Spleen (tissue), 11 donors: ENCODE data around the gene BCHE. TPM values are rescaled to one million over a fixed set of nuclear protein-coding genes. Genes with fewer than 3 reads are reported as not detected.

Source experiments
- DNase-seq: peaks from one replicate; pipeline ENCODE4 v3.0.0-alpha.2; 2020
- H3K27ac ChIP-seq, 8 donors: fragments of 200-600 bp; sonication (generic) in 7 of 8; 1 replicate in 4 of 8; 2 replicates in 4 of 8; pipeline versions ENCODE4 v1.5.0 to v1.8.0; 2016 to 2021; ENCODE audit warnings: inconsistent platforms in 4 of 8, mild to moderate bottlenecking in 4 of 8, moderate library complexity in 1 of 8
- H3K27me3 ChIP-seq, 7 donors: fragments of 200-600 bp; sonication (generic) in 6 of 7; replicated peaks in 1 of 7; 1 replicate in 4 of 7; 2 replicates in 3 of 7; pipeline versions ENCODE4 v1.5.0 to v1.8.0; 2016 to 2021; ENCODE audit warnings: inconsistent platforms in 3 of 7, mild to moderate bottlenecking in 1 of 7
- H3K36me3 ChIP-seq, 6 donors: fragments of 200-600 bp; sonication (generic) in 5 of 6; 1 replicate in 4 of 6; 2 replicates in 2 of 6; pipeline versions ENCODE4 v1.5.0 to v1.8.0; 2016 to 2021; ENCODE audit warnings: inconsistent platforms in 2 of 6
- H3K4me1 ChIP-seq, 6 donors: fragments of 200-600 bp; sonication (generic) in 5 of 6; 1 replicate in 3 of 6; 2 replicates in 3 of 6; pipeline versions ENCODE4 v1.5.0 to v1.8.0; 2016 to 2021; ENCODE audit warnings: inconsistent platforms in 3 of 6
- H3K4me3 ChIP-seq, 8 donors: fragments of 200-600 bp; sonication (generic) in 7 of 8; 1 replicate in 4 of 8; 2 replicates in 4 of 8; pipeline versions ENCODE4 v1.5.0 to v1.8.0; 2016 to 2021; ENCODE audit warnings: inconsistent platforms in 4 of 8, mild to moderate bottlenecking in 4 of 8, moderate library complexity in 2 of 8
- H3K9me3 ChIP-seq, 8 donors: fragments of 200-600 bp; sonication (generic) in 7 of 8; 1 replicate in 4 of 8; 2 replicates in 4 of 8; pipeline versions ENCODE4 v1.5.0 to v1.8.0; 2016 to 2021; ENCODE audit warnings: inconsistent platforms in 4 of 8
- CTCF ChIP-seq, 11 experiments: fragments of 200-600 bp in 7 of 11; fragments of 450-650 bp in 4 of 11; sonication (generic) in 4 of 11; IDR thresholded peaks in 8 of 11; conservative IDR thresholded peaks in 3 of 11; 1 replicate in 7 of 11; 2 replicates in 4 of 11; pipeline versions ENCODE4 v1.4.0 to v1.8.0; 2016 to 2021; ENCODE audit warnings: antibody characterized with exemption in 11 of 11, inconsistent platforms in 4 of 11, mild to moderate bottlenecking in 1 of 11
- POLR2A ChIP-seq, 3 donors: fragments of 450-650 bp; IDR thresholded peaks; one replicate each; pipeline ENCODE4 v1.5.1; 2017; ENCODE audit warnings: antibody characterized with exemption in 3 of 3, mild to moderate bottlenecking in 1 of 3
- POLR2AphosphoS5 ChIP-seq, 3 donors: sonication (generic); formaldehyde crosslinking; IDR thresholded peaks; one replicate each; pipeline ENCODE4 v1.5.1; 2017; ENCODE audit warnings: antibody characterized with exemption in 3 of 3
- WGBS, 5 donors: extraction: QIAGEN DNeasy Blood & Tissue Kit in 3 of 5; methylation state at CpG; one replicate each; pipeline versions ENCODE4 v1.1.5 to v1.1.7; 2013 to 2018; 5-methylcytosine and 5-hydroxymethylcytosine counted together
- intact Hi-C: fragments of 100-400 bp; cut with DNase I; formaldehyde crosslinking; loops from one replicate; pipeline ENCODE4 v1.15.0; 2023; ENCODE audit warnings: low total_unique reads
- polyA plus RNA-seq, 3 donors: library from polyadenylated mRNA; stranded (reverse); fragments of 200-250 nt; gene quantifications; one replicate each; pipeline ENCODE4 v1.2.1, GENCODE V29; 2013
- total RNA-seq, 7 donors: library from RNA; depleted of rRNA in 3 of 7; stranded (reverse); fragments of >200 nt in 3 of 7; fragmentation: NEBNext Ultra II Directional in 4 of 7; extraction: Animal tissue kit (Norgen Biotek cat#: 25700) in 4 of 7; gene quantifications; one replicate each; pipeline versions ENCODE4 v1.1.0 to v1.2.1, GENCODE V29; 2016 to 2021
- donor health status: healthy with polysubstance abuse.
- donor health status: DM: no; HTN: no; CAD: no; lungs with moderate emphysema.
- donor health status: DM: no; HTN: no; CAD: no.
- donor health status: Bipolar disorder and iron deficiency.
- donor health status: healthy.
- donor health status: DM: no; HTN: no; CAD: no.
- donor health status: DM: yes; HTN: yes; CAD: no.

BCHE gene
- total and polyA plus RNA-seq, 10 donors: 0.93 to 11.4 (median 7.2) TPM

- Histone ChIP-seq H3K27ac (no peak overlapping the region), H3K9me3 (peaks cover 0 to 5% (median 0%) of the 10 kb centered on the region in 8 donors), H3K27me3 (no peaks in the 10 kb centered on the region), H3K4me3 (no peak overlapping the region), H3K36me3 (no peaks in the 10 kb centered on the region), H3K4me1 (no peaks in the 10 kb centered on the region)
- intact Hi-C loops: no loop called here
- WGBS, 5 donors: 72 to 86% (median 83%) methylated on average over 1 of the region's 1 CpG
- no peak for TF ChIP-seq CTCF (IDR thresholded peaks at IDR 0.05 in 8 of 11, conservative IDR thresholded peaks at IDR 0.05 in 3 of 11)
- TF ChIP-seq POLR2AphosphoS5 (IDR thresholded peaks at IDR 0.05): no peak
- TF ChIP-seq POLR2A (IDR thresholded peaks at IDR 0.05): no peak
- no peak for DNase-seq
Measured at GRCh38 chr3:165827233-165827632, 10.0 kb downstream of the BCHE start.

- Histone ChIP-seq H3K4me3 (no peak overlapping the region), H3K36me3 (no peaks in the 10 kb centered on the region), H3K27ac (no peak overlapping the region), H3K9me3 (peaks cover 0 to 5% (median 0%) of the 10 kb centered on the region in 8 donors), H3K4me1 (no peaks in the 10 kb centered on the region), H3K27me3 (no peaks in the 10 kb centered on the region)
- no peak for TF ChIP-seq CTCF (IDR thresholded peaks at IDR 0.05 in 8 of 11, conservative IDR thresholded peaks at IDR 0.05 in 3 of 11)
- no peak for TF ChIP-seq POLR2A (IDR thresholded peaks at IDR 0.05)
- TF ChIP-seq POLR2AphosphoS5 (IDR thresholded peaks at IDR 0.05): no peak
- DNase-seq: no peak
- intact Hi-C loops: no loop called here
- WGBS, 5 donors: 27 to 61% (median 33%) methylated on average over 2 of the region's 2 CpGs
Measured at GRCh38 chr3:165820671-165821123, 16.5 kb downstream of the BCHE start.

DNA sequence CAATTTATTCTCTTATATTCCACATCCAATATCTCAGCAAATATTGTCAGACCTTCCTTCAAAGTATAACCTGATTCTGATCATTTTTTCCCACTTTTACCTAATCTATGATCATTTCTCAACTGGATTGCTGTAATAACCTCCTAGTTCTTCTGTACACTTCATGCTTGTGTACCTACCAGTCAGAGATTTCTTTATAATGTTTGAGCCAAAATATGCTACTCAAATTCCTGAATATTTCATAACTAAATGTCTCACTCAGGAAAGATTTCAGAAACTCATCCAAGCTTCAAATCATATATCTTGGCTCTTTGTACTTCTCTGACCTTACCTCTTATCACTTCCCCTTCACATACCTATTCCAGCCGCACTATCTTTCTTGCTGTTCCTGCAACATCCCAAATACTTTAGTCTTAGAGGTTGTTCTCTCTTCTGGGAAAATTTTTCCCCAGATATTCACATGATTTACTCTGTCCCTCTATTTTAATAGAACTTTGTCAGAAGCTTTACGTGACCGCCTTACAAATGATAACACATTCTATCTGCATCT, 20.0 kb downstream of the BCHE start:
- DNase-seq: no peak
- H3K4me1 ChIP-seq: no peaks in the 10 kb centered on the region
- TF ChIP-seq CTCF (IDR thresholded peaks at IDR 0.05 in 8 of 11, conservative IDR thresholded peaks at IDR 0.05 in 3 of 11): no peak
- no peak for TF ChIP-seq POLR2AphosphoS5 (IDR thresholded peaks at IDR 0.05)
- no peak for TF ChIP-seq POLR2A (IDR thresholded peaks at IDR 0.05)
- intact Hi-C loops: no loop called here
- no peaks in the 10 kb centered on the region for H3K36me3 ChIP-seq
- no peaks in the 10 kb centered on the region for H3K9me3 ChIP-seq
- 91 to 98% (median 93%) methylated on average over 3 of the region's 3 CpGs for WGBS, 5 donors
- H3K27ac ChIP-seq: no peak overlapping the region
- no peaks in the 10 kb centered on the region for H3K27me3 ChIP-seq
- no peak overlapping the region for H3K4me3 ChIP-seq

- no peak for DNase-seq
- intact Hi-C loops: no loop called here
- Histone ChIP-seq H3K36me3 (no peaks in the 10 kb centered on the region), H3K9me3 (no peaks in the 10 kb centered on the region), H3K27me3 (no peaks in the 10 kb centered on the region), H3K4me1 (no peaks in the 10 kb centered on the region), H3K4me3 (no peak overlapping the region), H3K27ac (no peak overlapping the region)
- TF ChIP-seq POLR2A (IDR thresholded peaks at IDR 0.05): no peak
- whole genome bisulfite sequencing, 5 donors: 65 to 76% (median 72%) methylated on average over 1 of the region's 1 CpG
Measured at GRCh38 chr3:165816209-165816608, 21.0 kb downstream of the BCHE start.

GRCh38 chr3:165815682-165816081, 21.5 kb downstream of the BCHE start:
- 64 to 81% (median 73%) methylated on average over 2 of the region's 2 CpGs for WGBS, 5 donors
- no peaks in the 10 kb centered on the region for H3K36me3 ChIP-seq
- no peak overlapping the region for H3K4me3 ChIP-seq
- no peaks in the 10 kb centered on the region for H3K9me3 ChIP-seq
- intact Hi-C loops: no loop called here
- no peak for DNase-seq
- H3K27me3 ChIP-seq: no peaks in the 10 kb centered on the region
- H3K27ac ChIP-seq: no peak overlapping the region
- no peaks in the 10 kb centered on the region for H3K4me1 ChIP-seq
- no peak for TF ChIP-seq POLR2A (IDR thresholded peaks at IDR 0.05)
- no peak for TF ChIP-seq POLR2AphosphoS5 (IDR thresholded peaks at IDR 0.05)
- TF ChIP-seq CTCF (IDR thresholded peaks at IDR 0.05 in 8 of 11, conservative IDR thresholded peaks at IDR 0.05 in 3 of 11): no peak
